K562 (cell line): ENCODE data around the gene NT5C2. TPM values are rescaled to one million over a fixed set of nuclear protein-coding genes. Genes with fewer than 3 reads are reported as not detected.

Source experiments
- ATAC-seq: fragments of 200-7000 bp; cut with Tn5 transposase; 3 replicates; pipeline ENCODE4 v1.9.1; 2020; ENCODE audit warnings: moderate library complexity
- BruUV-seq: library from RNA; stranded (reverse); fragments of 400-500 nt; replicated peaks from 2 replicates; lab custom pipeline; 2021; lab: Mats Ljungman, UMichigan
- CTCF ChIA-PET: fragments of 300-600 bp; formaldehyde crosslinking; extraction: SDS; loops from one replicate; lab custom pipeline; 2021; ENCODE audit warnings: low intra/inter-chr PET ratio; lab: Yijun Ruan, JAX
- POLR2A ChIA-PET: fragments of 300-600, 350-650 bp; sonication (Branson Sonifier 250); formaldehyde crosslinking; extraction: SDS; loops from one replicate; lab custom pipeline; 2021; ENCODE audit warnings: antibody characterized with exemption, inconsistent platforms; lab: Yijun Ruan, JAX
- DNase-seq, 4 experiments: peaks; one replicate each; pipeline versions ENCODE4 v3.0.0 to v3.0.0-alpha.2; 2011 to 2018; ENCODE audit warnings: low spot score in 3 of 4, mixed read lengths in 3 of 4; ENCODE audit errors: extremely low read depth in 1 of 4
- FAIRE-seq: peaks from 2 replicates; lab custom pipeline; 2011; peaks lifted over from hg19 to GRCh38; lab: Jason Lieb, UNC
- H2AFZ ChIP-seq: 2 replicates; pipeline ENCODE4 v1.6.0; 2011; ENCODE audit warnings: low read depth, low read length, control low read depth, inconsistent platforms
- H3K27ac ChIP-seq: fragments of 200-600 bp; 3 replicates; pipeline ENCODE4 v1.8.0; 2011; ENCODE audit warnings: low read depth, mild to moderate bottlenecking, control low read depth, inconsistent platforms, low read length, moderate library complexity, mixed read lengths; ENCODE audit errors: extremely low read depth
- H3K27me3 ChIP-seq, 2 experiments: fragments of 300-600 bp in 1 of 2; 2 replicates in 1 of 2; 3 replicates in 1 of 2; pipeline versions ENCODE4 v1.6.0 to v1.8.0; 2011; ENCODE audit warnings: inconsistent platforms in 2 of 2, low read length in 2 of 2, mild to moderate bottlenecking in 1 of 2, mixed read lengths in 1 of 2, moderate library complexity in 1 of 2; ENCODE audit not compliant: control insufficient read depth in 2 of 2, insufficient read depth in 2 of 2
- H3K36me3 ChIP-seq: fragments of 300-600 bp; 3 replicates; pipeline ENCODE4 v1.8.0; 2011; ENCODE audit warnings: mild to moderate bottlenecking, low read length, inconsistent platforms; ENCODE audit not compliant: control insufficient read depth, insufficient read depth
- H3K4me1 ChIP-seq, 2 experiments: fragments of 200-600 bp in 1 of 2; replicated peaks in 1 of 2; 2 replicates in 1 of 2; 3 replicates in 1 of 2; pipeline versions ENCODE4 v1.5.1 to v1.8.0; 2011; ENCODE audit warnings: inconsistent platforms in 2 of 2, low read length in 2 of 2, mild to moderate bottlenecking in 1 of 2, mixed read lengths in 1 of 2, moderate library complexity in 1 of 2; ENCODE audit not compliant: control insufficient read depth in 2 of 2, insufficient read depth in 2 of 2
- H3K4me2 ChIP-seq: 2 replicates; pipeline ENCODE4 v1.6.1; 2011; ENCODE audit warnings: low read length, control low read depth, inconsistent platforms, mixed read lengths; ENCODE audit not compliant: insufficient read depth
- H3K4me3 ChIP-seq: fragments of 200-600 bp; sonication (generic), shearing (Covaris generic); 2 replicates; pipeline ENCODE4 v1.5.1; 2016; ENCODE audit warnings: control low read depth, inconsistent platforms
- H3K79me2 ChIP-seq: fragments of 200-600 bp; 3 replicates; pipeline ENCODE4 v1.8.0; 2011; ENCODE audit warnings: low read length, inconsistent platforms; ENCODE audit not compliant: control insufficient read depth, insufficient read depth
- H3K9ac ChIP-seq, 2 experiments: 2 replicates each; pipeline versions ENCODE4 v1.6.0 to v1.6.1; 2011; ENCODE audit warnings: low read depth in 2 of 2, low read length in 2 of 2, control low read depth in 1 of 2, inconsistent platforms in 1 of 2, mild to moderate bottlenecking in 1 of 2, mixed read lengths in 1 of 2; ENCODE audit not compliant: insufficient read depth in 1 of 2
- H3K9me1 ChIP-seq: one replicate; pipeline ENCODE4 v1.6.0; 2011; ENCODE audit warnings: inconsistent platforms, mild to moderate bottlenecking, low read length, moderate library complexity; ENCODE audit not compliant: control insufficient read depth, insufficient read depth
- H3K9me3 ChIP-seq: replicated peaks from 2 replicates; pipeline ENCODE4 v1.5.1; 2011; ENCODE audit warnings: low read depth, low read length, inconsistent platforms; ENCODE audit not compliant: control insufficient read depth, insufficient read depth
- H4K20me1 ChIP-seq: replicated peaks from 2 replicates; pipeline ENCODE4 v1.6.1; 2011; ENCODE audit warnings: low read length, inconsistent platforms, mixed read lengths; ENCODE audit not compliant: control insufficient read depth, insufficient read depth
- CUX1 ChIP-seq: fragments of 200-800 bp; sonication (Bioruptor generic); IDR thresholded peaks from 2 replicates; pipeline ENCODE4 v1.6.1; 2016; ENCODE audit warnings: missing genetic modification characterization, missing compliant biosample characterization
- FOXM1 ChIP-seq, 2 experiments: fragments of 450-650 bp in 1 of 2; sonication (generic) in 1 of 2; formaldehyde crosslinking in 1 of 2; IDR thresholded peaks; 2 replicates each; pipeline versions ENCODE4 v1.6.1 to v1.9.0; 2017 to 2022; ENCODE audit warnings: low read depth in 2 of 2, mild to moderate bottlenecking in 2 of 2, missing genetic modification reagents in 1 of 2, moderate library complexity in 1 of 2
- HES1 ChIP-seq: fragments of 450-650 bp; IDR thresholded peaks from 2 replicates; pipeline ENCODE4 v1.6.1; 2016; ENCODE audit warnings: low read depth, mild to moderate bottlenecking, moderate library complexity
- HIVEP1 ChIP-seq: fragments of 250-450 bp; sonication (Bioruptor Pico); IDR thresholded peaks from 2 replicates; pipeline ENCODE4 v1.4.0; 2020; ENCODE audit warnings: mild to moderate bottlenecking
- NELFE ChIP-seq: IDR thresholded peaks from 2 replicates; pipeline ENCODE4 v1.6.1; 2011; ENCODE audit warnings: mild to moderate bottlenecking; ENCODE audit not compliant: insufficient read depth, insufficient read length
- PHTF2 ChIP-seq: fragments of 250-450 bp; sonication (Bioruptor Pico); IDR thresholded peaks from 2 replicates; pipeline ENCODE4 v1.5.0; 2021; ENCODE audit warnings: mild to moderate bottlenecking
- PTTG1 ChIP-seq: fragments of 450-650 bp; IDR thresholded peaks from 2 replicates; pipeline ENCODE4 v1.6.1; 2016; ENCODE audit warnings: low read depth, mild to moderate bottlenecking, missing genetic modification characterization, missing compliant biosample characterization
- RBFOX2 ChIP-seq: fragments of 200-400 bp; formaldehyde crosslinking; IDR thresholded peaks from 2 replicates; pipeline ENCODE4 v1.6.1; 2017; ENCODE audit warnings: low read depth, mild to moderate bottlenecking, low read length, moderate library complexity
- RBM25 ChIP-seq: fragments of 200-400 bp; formaldehyde crosslinking; IDR thresholded peaks from 2 replicates; pipeline ENCODE4 v1.6.1; 2018; ENCODE audit warnings: low read length, low read depth, moderate library complexity; ENCODE audit not compliant: severe bottlenecking
- SMAD1 ChIP-seq: fragments of 150-350 bp; IDR thresholded peaks from 2 replicates; pipeline ENCODE4 v1.6.1; 2014; ENCODE audit warnings: low read length, low read depth; ENCODE audit not compliant: partially characterized antibody
- TAF7 ChIP-seq: fragments of 450-650 bp; IDR thresholded peaks from 2 replicates; pipeline ENCODE4 v1.6.1; 2016; ENCODE audit warnings: missing genetic modification characterization, missing compliant biosample characterization
- ZBTB2 ChIP-seq: fragments of 450-650 bp; IDR thresholded peaks from 2 replicates; pipeline ENCODE4 v1.6.1; 2016; ENCODE audit warnings: antibody characterized with exemption
- ZNF197 ChIP-seq: fragments of 200-800 bp; sonication (Bioruptor generic); IDR thresholded peaks from 2 replicates; pipeline ENCODE4 v1.6.1; 2016; ENCODE audit warnings: low read depth, missing genetic modification characterization, missing compliant biosample characterization
- ZNF324 ChIP-seq: fragments of 250-450 bp; sonication (Bioruptor Pico); IDR thresholded peaks from 2 replicates; pipeline ENCODE4 v1.4.0; 2020; ENCODE audit warnings: mild to moderate bottlenecking
- ZNF445 ChIP-seq: fragments of 250-450 bp; sonication (Bioruptor Pico); IDR thresholded peaks from 2 replicates; pipeline ENCODE4 v1.4.0; 2020; ENCODE audit warnings: low read depth, mild to moderate bottlenecking, moderate library complexity
- WGBS: fragments of 100-300 bp; shearing (Covaris generic); methylation state at CpG from one replicate; pipeline ENCODE4 v1.1.6; 2016; ENCODE audit warnings: low coverage, mixed read lengths; ENCODE audit not compliant: insufficient coverage; ENCODE audit errors: missing lambda C conversion rate; 5-methylcytosine and 5-hydroxymethylcytosine counted together
- in situ Hi-C: fragments of 300-500 bp; cut with MboI; formaldehyde crosslinking; loops from 4 replicates; pipeline ENCODE4 v1.15.0; 2018; ENCODE audit warnings: inconsistent platforms, mixed read lengths
- intact Hi-C: fragments of 100-400 bp; cut with micrococcal nuclease; formaldehyde crosslinking; loops from 2 replicates; pipeline ENCODE4 v1.14.2; 2022
- polyA plus RNA-seq, 8 experiments: library from polyadenylated mRNA; depleted of rRNA in 4 of 8; stranded (reverse) in 5 of 8; unstranded in 3 of 8; fragments of >200 nt; fragmentation: Nextera tagmentation in 2 of 8; fragmentation: Illumina TruSeq in 1 of 8; extraction: Ambion mirVana in 2 of 8; extraction: Trizol in 1 of 8; gene quantifications; 2 replicates each; pipeline versions ENCODE4 v1.2.1 to v1.2.3, GENCODE V29; 2011 to 2014; ENCODE audit warnings: inconsistent platforms in 1 of 8, missing spikeins in 1 of 8
- total RNA-seq, 7 experiments: library from RNA; depleted of rRNA in 6 of 7; stranded (reverse); fragments of >200 nt in 6 of 7; fragmentation: Illumina TruSeq in 2 of 7; extraction: Trizol in 2 of 7; gene quantifications; 2 replicates each; pipeline versions ENCODE4 v1.2.1 to v1.2.3, GENCODE V29; 2011 to 2021; ENCODE audit warnings: low replicate concordance in 1 of 7

The NT5C2 gene
- total and polyA plus RNA-seq, 9 of the 15 experiments (the other 6 are each of a cell fraction or from before 2014, with no cell fraction given) = 11.3 to 45.2 (median 27.7) TPM

- TF ChIP-seq RBFOX2 (no peak), ZNF197 (CRISPR knock-in tag) (no peak), HIVEP1 (CRISPR knock-in tag) (no peak)
These were observed 48.0 kb downstream of the NT5C2 start (continued) for GRCh38 chr10:103145046-103145445.

GRCh38 chr10:103144041-103144440, 49.0 kb downstream of the NT5C2 start:
- no TSS peak for BruUV-seq
- Histone ChIP-seq H4K20me1 (no peaks in the 10 kb centered on the region), H3K9ac (no peak overlapping the region), H3K4me1 (peaks cover 0 to 8% of the 10 kb centered on the region in 2 experiments; a peak in 2 of 5 replicates), H3K27ac (no peak overlapping the region), H3K9me1 (no peaks in the 10 kb centered on the region), H3K4me2 (no peak overlapping the region), H3K4me3 (no peak overlapping the region), H3K9me3 (no peaks in the 10 kb centered on the region), H3K79me2 (no peaks in the 10 kb centered on the region; the same call in 2 of the 3 replicates), H3K27me3 (no peaks in the 10 kb centered on the region), H3K36me3 (no peaks in the 10 kb centered on the region; the same call in 1 of the 3 replicates), H2AFZ (no peak overlapping the region)
- POLR2A ChIA-PET = no interaction called here
- 100% methylated on average over 2 of the region's 2 CpGs for WGBS
- no peak for ATAC-seq
- FAIRE-seq = no peak
- CTCF ChIA-PET = no interaction called here
- in situ Hi-C loops = no loop called here
- intact Hi-C loops = no loop called here
- no peak for DNase-seq
- no peak for TF ChIP-seq PTTG1 (tag)
- no peak for TF ChIP-seq ZNF324 (CRISPR knock-in tag)
- no peak for TF ChIP-seq HES1
- TF ChIP-seq FOXM1 (IDR thresholded peaks at IDR 0.05; ENCODE audit: low read depth) = no peak
- TF ChIP-seq FOXM1 (CRISPR knock-in tag; IDR thresholded peaks at IDR 0.05; ENCODE audit: low read depth) = no peak
- TF ChIP-seq CUX1 = no peak
- TF ChIP-seq SMAD1 = no peak
- no peak for TF ChIP-seq TAF7
- TF ChIP-seq ZBTB2 = no peak
- TF ChIP-seq ZNF445 (CRISPR knock-in tag) = no peak
- no peak for TF ChIP-seq PHTF2 (CRISPR knock-in tag)
- no peak for TF ChIP-seq RBM25
- TF ChIP-seq NELFE = no peak
